Measurements from ENCODE around the gene PTPRK.

DNA sequence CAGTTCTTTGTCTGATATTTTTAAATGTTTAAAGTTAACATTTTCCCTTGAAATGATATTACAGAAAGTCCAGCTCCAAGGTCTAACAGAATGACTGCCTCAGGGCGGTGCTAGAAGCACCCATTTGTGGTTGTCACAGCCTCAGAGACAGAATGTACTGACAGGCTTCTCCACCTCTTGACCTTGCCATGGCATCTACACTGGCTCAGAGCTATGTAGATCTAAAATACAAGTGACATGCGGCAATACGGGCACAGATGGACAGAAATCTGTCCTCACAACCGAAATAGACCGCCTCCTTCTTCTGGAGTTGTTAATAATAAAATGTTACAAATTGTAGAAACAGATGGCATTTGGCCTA, 452.3 kb downstream of the PTPRK start:
- no peak for TF ChIP-seq CTCF (IDR thresholded peaks at IDR 0.05)
- no peak for TF ChIP-seq POLR2A (IDR thresholded peaks at IDR 0.05)
